Osteocyte (in vitro differentiated cells): Measurements from ENCODE around the gene IZUMO4. TPM values are rescaled to one million over a fixed set of nuclear protein-coding genes. Genes with fewer than 3 reads are reported as not detected.

Experiments
- DNase-seq: peaks from one replicate; pipeline ENCODE4 v3.0.0; 2021; ENCODE audit warnings: mixed read lengths; ENCODE audit not compliant: unreplicated experiment; ENCODE audit errors: extremely low spot score
- H3K27ac Mint-ChIP-seq: one replicate; pipeline ENCODE4 v1.8.0; 2021; ENCODE audit warnings: mild to moderate bottlenecking, mixed read lengths; ENCODE audit not compliant: unreplicated experiment
- H3K27me3 Mint-ChIP-seq: one replicate; pipeline ENCODE4 v1.8.0; 2021; ENCODE audit warnings: mixed read lengths; ENCODE audit not compliant: unreplicated experiment
- H3K36me3 Mint-ChIP-seq: one replicate; pipeline ENCODE4 v1.8.0; 2021; ENCODE audit warnings: mixed read lengths; ENCODE audit not compliant: unreplicated experiment
- H3K4me1 Mint-ChIP-seq: one replicate; pipeline ENCODE4 v1.8.0; 2021; ENCODE audit warnings: mixed read lengths; ENCODE audit not compliant: unreplicated experiment
- H3K4me3 Mint-ChIP-seq: one replicate; pipeline ENCODE4 v1.8.0; 2021; ENCODE audit warnings: mild to moderate bottlenecking, moderate library complexity, mixed read lengths; ENCODE audit not compliant: unreplicated experiment
- H3K9me3 Mint-ChIP-seq: one replicate; pipeline ENCODE4 v1.8.0; 2021; ENCODE audit warnings: mixed read lengths; ENCODE audit not compliant: unreplicated experiment
- CTCF ChIP-seq: fragments of 200-600 bp; sonication (generic); IDR thresholded peaks from 2 replicates; pipeline ENCODE4 v1.5.0; 2021; ENCODE audit warnings: antibody characterized with exemption, mild to moderate bottlenecking, moderate library complexity
- total RNA-seq: library from RNA; stranded (reverse); gene quantifications from 2 replicates; pipeline ENCODE4 v1.2.1, GENCODE V29; 2021

The IZUMO4 gene
- total RNA-seq, 1 donor from 2014 or later, result 4.8 TPM

- H3K27ac Mint-ChIP-seq, result no peak overlapping the region
- DNase-seq, result no peak
- peaks cover 25% of the 10 kb centered on the region for H3K4me1 Mint-ChIP-seq
- no peaks in the 10 kb centered on the region for H3K27me3 Mint-ChIP-seq
- H3K4me3 Mint-ChIP-seq, result no peak overlapping the region
- no peaks in the 10 kb centered on the region for H3K36me3 Mint-ChIP-seq
- no peak for TF ChIP-seq CTCF
- H3K9me3 Mint-ChIP-seq, result no peaks in the 10 kb centered on the region
These were observed 32.3 kb upstream of the IZUMO4 start for GRCh38 chr19:2064395-2064787.

GRCh38 chr19:2064788-2065524 lies 31.8 kb upstream of the IZUMO4 start:
- Mint-ChIP-seq H3K27me3 (no peaks in the 10 kb centered on the region), H3K4me3 (no peak overlapping the region), H3K9me3 (no peaks in the 10 kb centered on the region), H3K4me1 (peaks cover 25% of the 10 kb centered on the region), H3K36me3 (no peaks in the 10 kb centered on the region), H3K27ac (no peak overlapping the region)
- no peak for DNase-seq
- TF ChIP-seq CTCF, result no peak

DNA sequence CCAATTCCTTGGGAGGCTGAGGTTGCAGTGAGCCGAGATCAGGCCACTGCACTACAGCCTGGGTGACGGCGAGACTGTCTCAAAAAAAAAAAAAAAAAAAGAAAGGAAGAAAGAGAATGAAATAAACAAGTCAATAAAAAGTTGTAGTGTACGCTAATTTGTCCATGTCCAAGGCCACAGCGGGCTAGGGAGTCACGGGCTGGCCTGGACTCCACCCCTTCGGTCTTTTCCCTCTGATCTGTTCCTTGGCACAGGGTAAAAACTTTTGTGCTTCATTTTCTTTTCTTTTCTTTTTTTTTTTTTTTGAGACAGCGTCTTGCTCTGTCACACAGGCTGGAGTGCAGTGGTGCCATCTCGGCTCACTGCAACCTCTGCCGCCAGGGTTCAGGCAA lies 26.3 kb upstream of the IZUMO4 start:
- no peak overlapping the region for H3K4me3 Mint-ChIP-seq
- H3K27ac Mint-ChIP-seq, result no peak overlapping the region
- no peaks in the 10 kb centered on the region for H3K9me3 Mint-ChIP-seq
- peaks cover 5% of the 10 kb centered on the region for H3K4me1 Mint-ChIP-seq
- H3K36me3 Mint-ChIP-seq, result peaks cover 19% of the 10 kb centered on the region
- DNase-seq, result no peak
- no peak for TF ChIP-seq CTCF
- H3K27me3 Mint-ChIP-seq, result no peaks in the 10 kb centered on the region

GRCh38 chr19:2070986-2071673 lies 25.6 kb upstream of the IZUMO4 start:
- Mint-ChIP-seq H3K27me3 (no peaks in the 10 kb centered on the region), H3K9me3 (no peaks in the 10 kb centered on the region), H3K36me3 (peaks cover 19% of the 10 kb centered on the region), H3K4me3 (no peak overlapping the region), H3K4me1 (peaks cover 5% of the 10 kb centered on the region), H3K27ac (no peak overlapping the region)
- no peak for TF ChIP-seq CTCF
- no peak for DNase-seq

- Mint-ChIP-seq H3K4me1 (peaks cover 5% of the 10 kb centered on the region), H3K4me3 (no peak overlapping the region)
These were observed 23.8 kb upstream of the IZUMO4 start for GRCh38 chr19:2072757-2073551.

More at GRCh38 chr19:2072757-2073551, 23.8 kb upstream of the IZUMO4 start:
- no peak overlapping the region for H3K27ac Mint-ChIP-seq
- DNase-seq, result no peak
- H3K27me3 Mint-ChIP-seq, result no peaks in the 10 kb centered on the region
- no peaks in the 10 kb centered on the region for H3K9me3 Mint-ChIP-seq
- no peak for TF ChIP-seq CTCF
- peaks cover 23% of the 10 kb centered on the region for H3K36me3 Mint-ChIP-seq
